ENCODE data around the gene TCERG1. TPM values are rescaled to one million over a fixed set of nuclear protein-coding genes. Genes with fewer than 3 reads are reported as not detected.

The TCERG1 gene
- total RNA-seq, 1 experiment from 2014 or later = 112 TPM

- Mint-ChIP-seq H3K36me3 (ENCODE audit: insufficient read depth in 1 of 3, low read depth in 3 of 3) (no peaks in the 10 kb centered on the region), H3K4me3 (no peak overlapping the region), H3K27ac (no peak overlapping the region), H3K27me3 (ENCODE audit: low read depth) (peaks cover 29% of the 10 kb centered on the region), H3K9me3 (no peaks in the 10 kb centered on the region), H3K4me1 (peaks cover 5 to 10% of the 10 kb centered on the region in 2 experiments; a peak in 3 of 4 replicates)
- Histone ChIP-seq H3K79me2 (ENCODE audit: insufficient read depth, low read length) (no peaks in the 10 kb centered on the region), H3K14ac (ENCODE audit: insufficient read depth, low read length) (no peak overlapping the region), H3K4me2 (ENCODE audit: insufficient read depth, insufficient read length, low read length) (no peak overlapping the region), H2BK20ac (ENCODE audit: low read depth, low read length, poor library complexity, severe bottlenecking) (no peak overlapping the region), H3K23me2 (ENCODE audit: insufficient read length, low read depth, low read length, poor library complexity, severe bottlenecking) (no peaks in the 10 kb centered on the region), H3K56ac (ENCODE audit: insufficient read length, low read depth, low read length) (no peak overlapping the region), H2AFZ (ENCODE audit: low read length) (no peak overlapping the region), H3K27me3 (ENCODE audit: insufficient read depth, low read length) (no peaks in the 10 kb centered on the region), H4K91ac (ENCODE audit: insufficient read length, low read depth, low read length) (no peak overlapping the region), H3T11ph (ENCODE audit: low read length) (no peak overlapping the region), H4K20me1 (ENCODE audit: control insufficient read depth, insufficient read depth, insufficient read length) (no peaks in the 10 kb centered on the region), H2BK120ac (ENCODE audit: low read depth, low read length, poor library complexity, severe bottlenecking) (no peak overlapping the region), H4K8ac (replicated peaks; ENCODE audit: insufficient read length, low read depth, low read length) (no peak overlapping the region), H3K4ac (ENCODE audit: low read depth, low read length) (no peak overlapping the region), H3K79me1 (ENCODE audit: insufficient read depth, low read depth, low read length, poor library complexity, severe bottlenecking) (no peaks in the 10 kb centered on the region), H4K5ac (ENCODE audit: insufficient read length, low read depth, low read length) (no peak overlapping the region), H3K18ac (ENCODE audit: insufficient read length, low read depth, low read length) (no peak overlapping the region), H3K4me1 (ENCODE audit: insufficient read depth, low read length) (no peaks in the 10 kb centered on the region), H3K23ac (ENCODE audit: insufficient read length, low read depth, low read length) (no peak overlapping the region), H3K27ac (ENCODE audit: insufficient read length, low read depth, low read length) (no peak overlapping the region), H2BK15ac (ENCODE audit: low read depth, low read length) (no peak overlapping the region), H3K9me3 (ENCODE audit: control insufficient read depth, low read depth, low read length) (no peaks in the 10 kb centered on the region), H2BK12ac (ENCODE audit: insufficient read length, low read depth, low read length) (no peak overlapping the region), H2BK5ac (ENCODE audit: insufficient read length, low read length) (no peak overlapping the region), H2AK5ac (ENCODE audit: insufficient read length, low read length) (no peak overlapping the region), H3K9ac (ENCODE audit: extremely low read depth, insufficient read length, low read length) (no peak overlapping the region)
- WGBS (ENCODE audit: extremely low coverage, insufficient read length, low lambda C conversion rate) = no CpG with 5 or more reads among the region's 2 CpGs
- TF ChIP-seq CTCF (conservative IDR thresholded peaks at IDR 0.05) = no peak
- no peak for DNase-seq
Measured at GRCh38 chr5:146400201-146400600, 46.9 kb upstream of the TCERG1 start.
